CD4-positive, alpha-beta memory T cell (primary cell): ENCODE data around the gene PFN3. TPM values are rescaled to one million over a fixed set of nuclear protein-coding genes. Genes with fewer than 3 reads are reported as not detected.

Source experiments
- CTCF ChIA-PET: fragments of 350-600 bp; sonication (Branson Sonifier 250); formaldehyde crosslinking; loops from one replicate; lab custom pipeline; 2021; ENCODE audit warnings: inconsistent platforms; ENCODE audit not compliant: partially characterized antibody; lab: Charles Lee
- POLR2A ChIA-PET: fragments of 350-600 bp; sonication (Branson Sonifier 250); formaldehyde crosslinking; loops from one replicate; lab custom pipeline; 2021; ENCODE audit not compliant: partially characterized antibody; lab: Charles Lee
- DNase-seq, 5 donors: peaks; one replicate each; pipeline versions ENCODE4 v3.0.0 to v3.0.0-alpha.2; 2020 to 2022; ENCODE audit warnings: mixed read lengths in 1 of 5
- H3K27ac ChIP-seq: one replicate; pipeline ENCODE4 v1.7.0; 2013; ENCODE audit warnings: low read depth, low read length
- H3K27me3 ChIP-seq: 2 replicates; pipeline ENCODE4 v1.7.0; 2013; ENCODE audit warnings: mild to moderate bottlenecking, low read length, moderate library complexity; ENCODE audit not compliant: insufficient read depth
- H3K36me3 ChIP-seq: 2 replicates; pipeline ENCODE4 v1.7.0; 2013; ENCODE audit warnings: mild to moderate bottlenecking, low read length, moderate library complexity; ENCODE audit not compliant: insufficient read depth
- H3K4me1 ChIP-seq: 2 replicates; pipeline ENCODE4 v1.7.0; 2013; ENCODE audit warnings: mild to moderate bottlenecking, low read length, moderate library complexity; ENCODE audit not compliant: insufficient read depth
- H3K4me3 ChIP-seq, 2 donors: one replicate each; pipeline ENCODE4 v1.7.0; 2013; ENCODE audit warnings: low read length in 2 of 2, mild to moderate bottlenecking in 1 of 2
- H3K9me3 ChIP-seq, 2 donors: one replicate each; pipeline ENCODE4 v1.7.0; 2013; ENCODE audit warnings: low read length in 2 of 2, control low read depth in 1 of 2; ENCODE audit not compliant: control insufficient read depth in 1 of 2
- H3K27ac Mint-ChIP-seq, 7 donors: one replicate each; pipeline ENCODE4 v1.8.0; 2020 to 2021; ENCODE audit warnings: mixed read lengths in 7 of 7, mild to moderate bottlenecking in 6 of 7, inconsistent platforms in 3 of 7, moderate library complexity in 3 of 7
- H3K27me3 Mint-ChIP-seq, 2 donors: one replicate each; pipeline ENCODE4 v1.8.0; 2020 to 2021; ENCODE audit warnings: mixed read lengths in 2 of 2
- H3K36me3 Mint-ChIP-seq, 2 donors: one replicate each; pipeline ENCODE4 v1.8.0; 2020 to 2021; ENCODE audit warnings: mixed read lengths in 2 of 2, inconsistent platforms in 1 of 2, mild to moderate bottlenecking in 1 of 2
- H3K4me1 Mint-ChIP-seq, 4 donors: one replicate each; pipeline ENCODE4 v1.8.0; 2020 to 2021; ENCODE audit warnings: mixed read lengths in 4 of 4, mild to moderate bottlenecking in 1 of 4
- H3K4me3 Mint-ChIP-seq, 8 donors: one replicate each; pipeline ENCODE4 v1.8.0; 2020 to 2021; ENCODE audit warnings: mixed read lengths in 8 of 8, mild to moderate bottlenecking in 7 of 8, moderate library complexity in 6 of 8, inconsistent platforms in 3 of 8
- H3K9me3 Mint-ChIP-seq, 8 donors: one replicate each; pipeline ENCODE4 v1.8.0; 2020 to 2021; ENCODE audit warnings: mixed read lengths in 8 of 8, mild to moderate bottlenecking in 5 of 8, inconsistent platforms in 3 of 8, moderate library complexity in 1 of 8
- intact Hi-C: fragments of 100-400 bp; cut with micrococcal nuclease; formaldehyde crosslinking; loops from one replicate; pipeline ENCODE4 v1.15.1; 2023
- polyA plus RNA-seq, 2 donors: library from polyadenylated mRNA; unstranded; fragments of 300-500 nt; fragmentation: Illumina TruSeq; gene quantifications; one replicate each; pipeline ENCODE4 v1.2.3, GENCODE V29; 2021
- total RNA-seq, 2 experiments: library from RNA; stranded (reverse); gene quantifications; one replicate each; pipeline ENCODE4 v1.2.3, GENCODE V29; 2021

The PFN3 gene, protein sequence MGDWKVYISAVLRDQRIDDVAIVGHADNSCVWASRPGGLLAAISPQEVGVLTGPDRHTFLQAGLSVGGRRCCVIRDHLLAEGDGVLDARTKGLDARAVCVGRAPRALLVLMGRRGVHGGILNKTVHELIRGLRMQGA
- total RNA-seq: not detected
- not detected for polyA plus RNA-seq

DNA sequence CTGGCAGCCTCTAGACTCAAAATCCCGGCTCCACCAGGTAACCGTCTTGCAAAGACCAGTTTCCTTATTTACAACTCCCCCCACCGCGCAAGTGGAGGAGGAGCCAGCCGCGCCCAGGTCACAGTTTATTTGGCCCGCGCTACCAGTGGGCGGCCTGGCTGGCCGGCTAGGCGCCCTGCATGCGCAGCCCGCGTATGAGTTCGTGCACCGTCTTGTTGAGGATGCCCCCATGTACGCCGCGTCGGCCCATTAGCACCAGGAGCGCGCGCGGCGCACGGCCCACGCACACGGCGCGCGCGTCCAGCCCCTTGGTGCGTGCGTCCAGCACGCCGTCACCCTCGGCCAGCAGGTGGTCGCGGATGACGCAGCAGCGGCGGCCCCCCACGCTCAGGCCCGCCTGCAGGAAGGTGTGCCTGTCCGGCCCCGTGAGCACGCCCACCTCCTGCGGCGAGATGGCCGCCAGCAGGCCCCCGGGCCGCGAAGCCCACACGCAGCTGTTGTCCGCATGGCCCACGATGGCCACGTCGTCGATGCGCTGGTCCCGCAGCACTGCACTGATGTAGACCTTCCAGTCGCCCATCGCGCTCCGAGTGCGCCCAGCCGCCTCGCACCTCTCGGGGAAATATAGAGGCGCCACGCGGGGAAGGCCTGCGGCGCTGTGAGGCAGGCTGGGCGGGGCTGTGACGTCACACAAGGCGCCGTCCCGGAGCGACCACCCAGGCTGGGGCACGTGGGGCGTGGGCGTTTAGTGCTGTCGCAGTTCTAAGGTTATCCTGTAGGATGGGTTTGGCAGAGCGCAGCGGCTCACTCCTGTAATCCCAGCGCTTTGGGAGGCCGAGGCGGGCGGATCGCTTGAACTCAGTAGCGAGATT, at the start of gene PFN3:
Gene PFN3, minus strand, starts transcription at position 665 of the 872 bp plus-strand sequence. Its CDS starts 85 bp downstream, at position 580.
- no peak within 1 kb of the TSS for H3K4me3 Mint-ChIP-seq
- DNase-seq: no peak
- Histone ChIP-seq H3K27me3 (no peaks in the 10 kb centered on the region), H3K36me3 (no peaks in the 10 kb centered on the region), H3K4me3 (no peak within 1 kb of the TSS), H3K27ac (no peak within 1 kb of the TSS), H3K4me1 (peaks cover 31% of the 10 kb centered on the region), H3K9me3 (no peaks in the 10 kb centered on the region)
- H3K9me3 Mint-ChIP-seq: peaks cover 0 to 1% (median 0%) of the 10 kb centered on the region in 8 donors
- intact Hi-C loops: loop anchor here (5.0 kb wide), 1 partner anchor 38 kb away; no protein-coding TSS in a partner anchor
- POLR2A ChIA-PET: interaction anchor here (6.5 to 7.1 kb wide), 3 partner anchors 11 to 49 kb away, joined by 126 to 555 read pairs (median 138); partner anchors contain the start of genes PRR7 and SLC34A1
- CTCF ChIA-PET: interaction anchor here (1.0 to 16.6 kb wide), 5 partner anchors 10 to 48 kb away, joined by 3 to 821 read pairs (median 295); partner anchors contain the start of genes GRK6, PRR7 and SLC34A1
- H3K27ac Mint-ChIP-seq: peak within 1 kb of the TSS in 4 of 7 donors; percentile 7 to 64 (median 42)
- H3K27me3 Mint-ChIP-seq: no peaks in the 10 kb centered on the region
- H3K36me3 Mint-ChIP-seq: no peaks in the 10 kb centered on the region
- H3K4me1 Mint-ChIP-seq: peaks cover 6 to 32% (median 20%) of the 10 kb centered on the region in 4 donors

DNA sequence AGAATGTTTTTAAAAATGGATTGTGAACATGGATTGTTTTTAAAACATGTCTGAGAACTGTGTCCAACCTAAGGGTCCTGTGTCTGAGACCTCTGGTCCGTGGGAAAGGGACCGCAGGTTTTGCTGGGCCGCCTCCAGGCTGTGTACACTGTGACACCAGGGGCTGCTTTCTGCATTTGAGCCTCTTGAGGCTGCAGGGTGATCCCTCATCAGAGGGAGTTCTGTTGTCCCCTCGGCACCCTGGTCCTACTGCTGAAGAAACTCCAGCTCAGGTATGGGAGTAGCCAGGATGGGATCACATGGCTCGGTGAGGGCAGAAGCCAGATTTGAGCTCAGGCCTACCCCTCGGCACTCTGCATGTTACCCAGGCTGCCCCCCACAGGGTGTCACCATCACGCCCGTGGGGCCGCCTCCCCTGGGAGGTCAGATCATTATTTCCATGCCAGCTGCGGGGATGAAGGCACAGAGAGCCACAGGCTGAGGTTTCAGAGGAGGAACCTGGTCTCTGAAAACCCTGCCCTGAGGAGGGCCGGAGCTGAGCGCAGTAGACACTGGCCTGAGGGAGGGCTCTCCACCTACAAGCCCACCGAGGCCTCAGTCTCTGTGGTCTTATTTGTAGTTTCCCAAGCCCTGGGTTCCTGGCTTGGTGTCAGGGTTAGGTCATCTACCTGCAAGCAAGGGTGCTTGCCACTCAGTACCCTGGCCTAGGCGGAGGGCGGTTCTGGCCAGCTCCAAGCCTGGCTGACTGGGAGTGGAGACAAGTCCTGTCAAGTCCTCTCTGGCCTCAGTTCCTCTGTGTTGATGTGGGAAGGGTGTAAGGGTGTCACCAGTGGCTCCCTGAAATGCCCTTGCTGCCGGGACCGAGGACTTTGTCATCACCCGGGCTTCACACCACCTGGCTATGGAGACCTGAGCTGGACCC, 48.9 kb upstream of the PFN3 start:
- no peaks in the 10 kb centered on the region for H3K9me3 ChIP-seq
- peaks cover 0 to 14% of the 10 kb centered on the region in 2 donors for H3K36me3 Mint-ChIP-seq
- intact Hi-C loops: no loop called here
- H3K27me3 ChIP-seq: no peaks in the 10 kb centered on the region
- H3K9me3 Mint-ChIP-seq: peaks cover 0 to 6% (median 0%) of the 10 kb centered on the region in 8 donors
- no peak overlapping the region for H3K4me3 ChIP-seq
- no peak for DNase-seq
- no peaks in the 10 kb centered on the region for H3K36me3 ChIP-seq
- H3K4me1 Mint-ChIP-seq: peaks cover 25 to 56% (median 43%) of the 10 kb centered on the region in 4 donors
- H3K4me3 Mint-ChIP-seq: peak overlapping the region in 1 of 8 donors; percentile 66
- POLR2A ChIA-PET: interaction anchor here (0.8 to 20.7 kb wide), 8 partner anchors 11 to 137 kb away, joined by 3 to 1171 read pairs (median 70); partner anchors contain the start of genes F12, GRK6, LMAN2 and MXD3
- H3K27ac Mint-ChIP-seq: peak overlapping the region in 5 of 7 donors; percentile 29 to 92 (median 68)
- no peak overlapping the region for H3K27ac ChIP-seq
- H3K27me3 Mint-ChIP-seq: no peaks in the 10 kb centered on the region
- CTCF ChIA-PET: interaction anchor here (1.2 to 26.1 kb wide), 4 partner anchors 19 to 131 kb away, joined by 3 to 821 read pairs (median 86); partner anchors contain the start of genes F12, GRK6 and PFN3
- peaks cover 48% of the 10 kb centered on the region for H3K4me1 ChIP-seq

DNA sequence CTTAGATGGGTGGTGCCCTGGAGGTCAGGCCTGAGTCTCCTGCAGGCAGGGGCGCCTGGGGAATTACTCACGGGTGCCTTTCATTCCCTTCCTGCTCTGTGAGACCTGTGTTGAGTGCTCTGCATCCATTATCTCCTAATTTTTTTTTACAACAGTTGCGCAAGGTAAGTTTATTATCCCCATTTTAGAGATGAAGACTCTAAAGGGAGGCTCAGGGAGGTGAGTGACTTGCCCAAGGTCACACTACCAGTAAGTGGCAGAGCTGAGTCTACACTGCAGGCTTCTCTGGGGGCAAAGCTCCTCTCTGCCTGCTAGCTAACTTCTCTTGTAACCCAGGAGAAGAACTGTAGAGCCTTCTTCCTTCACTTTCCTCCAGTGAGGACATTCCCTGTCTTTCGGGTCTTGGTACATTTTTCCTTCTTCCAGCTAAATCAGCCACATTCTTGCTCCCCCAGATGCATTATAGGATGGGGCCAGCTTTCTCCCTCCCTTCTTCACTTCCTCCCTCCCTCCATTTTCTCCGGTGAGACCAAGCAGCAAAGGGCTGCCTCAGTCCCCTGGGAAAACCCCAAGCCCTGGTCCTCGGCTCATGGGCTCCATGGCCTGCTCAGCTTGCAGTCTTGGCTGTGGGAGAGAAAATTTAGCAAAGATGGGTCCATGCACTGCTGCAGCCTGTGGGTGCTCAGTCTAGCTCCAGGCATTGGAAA, 47.9 kb upstream of the PFN3 start:
- peaks cover 25 to 55% (median 45%) of the 10 kb centered on the region in 4 donors for H3K4me1 Mint-ChIP-seq
- Histone ChIP-seq H3K9me3 (no peaks in the 10 kb centered on the region), H3K27me3 (no peaks in the 10 kb centered on the region), H3K27ac (peak overlapping the region; percentile 59), H3K4me1 (peaks cover 48% of the 10 kb centered on the region), H3K4me3 (no peak overlapping the region), H3K36me3 (no peaks in the 10 kb centered on the region)
- peak overlapping the region; percentile 75 to 92 (median 87) for H3K27ac Mint-ChIP-seq
- ChIA-PET POLR2A (interaction anchor here (0.8 to 20.7 kb wide), 12 partner anchors 6 to 136 kb away, joined by 3 to 1171 read pairs (median 39); partner anchors contain the start of genes F12, GRK6, MXD3 and PFN3), CTCF (interaction anchor here (8.2 to 26.1 kb wide), 3 partner anchors 18 to 58 kb away, joined by 61 to 821 read pairs (median 110); partner anchors contain the start of genes F12, GRK6 and PFN3)
- DNase-seq: no peak
- H3K27me3 Mint-ChIP-seq: no peaks in the 10 kb centered on the region
- H3K36me3 Mint-ChIP-seq: peaks cover 0 to 12% of the 10 kb centered on the region in 2 donors
- peaks cover 0 to 6% (median 0%) of the 10 kb centered on the region in 8 donors for H3K9me3 Mint-ChIP-seq
- intact Hi-C loops: no loop called here
- H3K4me3 Mint-ChIP-seq: peak overlapping the region; percentile 46 to 83 (median 69)

DNA sequence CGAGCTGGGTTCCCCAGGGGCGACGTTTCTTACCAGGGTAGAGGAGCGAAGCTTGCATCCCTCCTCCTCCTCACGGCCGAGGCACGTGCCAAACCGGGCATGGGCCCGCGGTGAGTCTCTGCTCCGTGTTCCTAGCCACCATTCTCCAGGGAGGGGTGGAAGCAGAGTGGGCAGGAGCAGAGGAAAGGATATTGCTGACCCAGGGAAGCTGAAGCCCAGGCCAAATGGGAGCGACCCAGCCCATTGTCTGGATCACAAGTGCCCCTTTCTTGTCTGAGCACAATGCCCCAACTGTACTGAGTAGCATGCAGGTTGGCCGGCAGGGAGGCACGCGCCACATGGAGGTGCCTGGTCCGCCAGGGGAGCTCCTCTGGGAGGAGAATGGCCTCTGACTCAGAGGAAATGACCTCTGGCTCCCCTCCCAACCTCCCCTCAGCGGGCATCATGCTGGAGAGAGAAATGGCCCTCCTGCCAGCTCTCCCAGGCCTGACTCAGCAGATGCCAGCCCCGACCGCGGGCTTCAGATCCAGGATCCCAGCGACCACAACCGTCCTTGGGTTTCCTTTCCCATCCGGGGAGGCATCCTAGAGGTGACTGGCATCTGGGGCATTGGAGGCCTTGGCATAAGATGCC, 47.3 kb upstream of the PFN3 start:
- CTCF ChIA-PET: interaction anchor here (0.8 to 26.1 kb wide), 5 partner anchors 18 to 132 kb away, joined by 3 to 821 read pairs (median 61); partner anchors contain the start of genes F12, GRK6 and PFN3
- H3K4me3 Mint-ChIP-seq: peak overlapping the region; percentile 45 to 83 (median 69)
- H3K36me3 Mint-ChIP-seq: peaks cover 0 to 14% of the 10 kb centered on the region in 2 donors
- H3K27me3 ChIP-seq: no peaks in the 10 kb centered on the region
- POLR2A ChIA-PET: interaction anchor here (0.9 to 20.7 kb wide), 14 partner anchors 7 to 138 kb away, joined by 3 to 1171 read pairs (median 22); partner anchors contain the start of genes F12, GRK6, MXD3 and PDLIM7
- H3K4me1 ChIP-seq: peaks cover 48% of the 10 kb centered on the region
- peaks cover 0 to 5% (median 0%) of the 10 kb centered on the region in 8 donors for H3K9me3 Mint-ChIP-seq
- no peak overlapping the region for H3K4me3 ChIP-seq
- H3K9me3 ChIP-seq: no peaks in the 10 kb centered on the region
- no peaks in the 10 kb centered on the region for H3K36me3 ChIP-seq
- peaks cover 25 to 53% (median 42%) of the 10 kb centered on the region in 4 donors for H3K4me1 Mint-ChIP-seq
- peak overlapping the region; percentile 59 for H3K27ac ChIP-seq
- intact Hi-C loops: loop anchor here (2.0 kb wide), 1 partner anchor 45 kb away; no protein-coding TSS in a partner anchor
- no peaks in the 10 kb centered on the region for H3K27me3 Mint-ChIP-seq
- H3K27ac Mint-ChIP-seq: peak overlapping the region; percentile 81 to 92 (median 87)
- peak in 2 of 5 donors; percentile 33 to 59 for DNase-seq

DNA sequence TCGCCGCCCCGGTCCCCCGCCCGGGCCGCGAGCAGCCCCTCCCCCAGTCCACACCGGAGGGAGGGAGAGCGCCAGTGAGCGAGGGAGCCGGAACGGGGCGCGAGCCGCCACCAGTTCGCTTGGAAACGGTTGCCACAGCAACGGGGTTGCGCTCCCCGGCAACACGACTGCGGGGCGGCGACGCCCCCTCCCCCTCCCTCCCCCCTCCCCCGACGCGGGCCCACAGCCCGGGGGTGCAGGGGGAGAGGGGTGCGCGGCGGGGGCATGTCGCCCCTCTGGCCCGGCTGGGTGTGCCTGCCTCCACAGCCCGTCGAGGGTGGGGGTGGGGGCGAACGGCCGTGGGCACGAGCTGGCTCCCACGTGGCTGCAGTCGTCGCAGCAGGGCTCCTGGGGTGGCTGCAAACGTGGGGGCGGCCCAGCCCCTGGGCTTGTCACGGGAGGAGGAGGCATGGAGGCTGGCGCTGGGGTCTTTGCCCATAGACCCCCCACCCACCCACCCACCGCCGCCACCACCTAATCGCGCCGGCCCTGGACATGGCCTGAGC, 46.7 kb upstream of the PFN3 start:
- peaks cover 27 to 54% (median 45%) of the 10 kb centered on the region in 4 donors for H3K4me1 Mint-ChIP-seq
- peak overlapping the region in 2 of 7 donors; percentile 87 to 92 for H3K27ac Mint-ChIP-seq
- no peaks in the 10 kb centered on the region for H3K27me3 ChIP-seq
- peak overlapping the region; percentile 94 for H3K27ac ChIP-seq
- H3K27me3 Mint-ChIP-seq: no peaks in the 10 kb centered on the region
- POLR2A ChIA-PET: interaction anchor here (0.9 to 20.7 kb wide), 15 partner anchors 8 to 138 kb away, joined by 3 to 1171 read pairs (median 22); partner anchors contain the start of genes F12, GRK6, LMAN2 and PDLIM7
- H3K36me3 ChIP-seq: peaks cover 3% of the 10 kb centered on the region
- H3K4me3 Mint-ChIP-seq: peak overlapping the region in 3 of 8 donors; percentile 39 to 72 (median 63)
- peaks cover 0 to 20% of the 10 kb centered on the region in 2 donors for H3K36me3 Mint-ChIP-seq
- CTCF ChIA-PET: interaction anchor here (0.8 to 26.1 kb wide), 6 partner anchors 8 to 131 kb away, joined by 3 to 821 read pairs (median 55); partner anchors contain the start of genes F12, GRK6 and PFN3
- H3K9me3 ChIP-seq: no peaks in the 10 kb centered on the region
- H3K9me3 Mint-ChIP-seq: peaks cover 0 to 4% (median 0%) of the 10 kb centered on the region in 8 donors
- peak overlapping the region in 1 of 2 donors; percentile 27 for H3K4me3 ChIP-seq
- peak; percentile 82 to 89 (median 85) for DNase-seq
- intact Hi-C loops: loop anchor here (2.0 kb wide), 1 partner anchor 44 kb away; no protein-coding TSS in a partner anchor
- H3K4me1 ChIP-seq: peaks cover 48% of the 10 kb centered on the region
